ENCODE measurements around the gene GABRG3. TPM values are rescaled to one million over a fixed set of nuclear protein-coding genes. Genes with fewer than 3 reads are reported as not detected.

The GABRG3 gene
- total and polyA plus RNA-seq, 12 donors, result 0.08 to 1.1 (median 0.44) TPM; not detected in 5

DNA sequence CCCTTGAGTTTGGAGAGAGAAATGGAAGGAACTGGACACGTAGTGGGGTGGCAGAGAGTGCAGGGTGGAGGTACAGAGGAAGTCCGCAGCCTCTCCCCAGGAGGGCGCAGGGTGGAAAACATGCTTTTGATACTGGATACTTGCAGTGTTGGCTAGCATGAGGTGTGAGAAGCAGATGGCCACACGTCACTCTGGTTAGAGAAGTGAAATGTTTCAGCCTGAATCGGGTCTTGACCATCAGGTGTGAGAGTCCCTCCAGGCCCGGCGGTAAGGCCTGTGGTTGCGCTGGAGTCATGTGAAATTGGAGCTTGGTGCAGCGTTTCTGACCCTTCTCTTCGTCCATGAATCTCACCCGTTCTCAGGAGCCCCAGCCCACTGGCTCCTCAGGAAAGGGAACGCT is 93.1 kb downstream of the GABRG3 start:
- WGBS, 4 donors, result 83 to 90% (median 89%) methylated on average over 8 to 12 of the region's 12 CpGs
- Histone ChIP-seq H3K4me1 (replicated peaks in 1 of 2) (no peaks in the 10 kb centered on the region), H3K36me3 (replicated peaks in 1 of 2) (no peaks in the 10 kb centered on the region), H3K4me3 (no peak overlapping the region), H3K27ac (no peak overlapping the region), H3K27me3 (no peaks in the 10 kb centered on the region), H3K9me3 (replicated peaks in 1 of 3) (peaks cover 0 to 7% (median 0%) of the 10 kb centered on the region in 3 donors)
- intact Hi-C loops (cut with DNase I), result no loop called here
- no peak for DNase-seq
- no peak for TF ChIP-seq POLR2A (IDR thresholded peaks at IDR 0.05)

DNA sequence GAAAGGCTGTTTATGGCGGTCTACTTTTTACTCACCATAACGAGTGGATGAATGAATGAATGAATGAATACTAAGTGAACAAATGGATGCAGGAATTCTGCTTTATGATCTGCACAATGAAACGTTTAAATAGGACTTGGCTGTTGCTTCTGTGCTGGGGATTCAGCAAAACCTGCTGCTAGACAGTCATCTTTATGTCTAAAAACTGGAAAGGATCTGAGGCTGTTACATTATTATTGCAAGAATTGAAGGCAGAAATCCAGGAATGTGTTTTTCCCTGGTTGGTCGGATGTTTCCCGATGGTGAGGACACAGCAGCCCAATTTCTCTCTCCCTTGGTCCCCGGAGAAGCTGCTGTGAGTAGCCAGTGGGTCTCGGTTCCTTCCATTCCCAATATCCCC is 94.2 kb downstream of the GABRG3 start:
- peaks cover 0 to 7% (median 0%) of the 10 kb centered on the region in 3 donors for H3K9me3 ChIP-seq (replicated peaks in 1 of 3)
- H3K27me3 ChIP-seq, result no peaks in the 10 kb centered on the region
- intact Hi-C loops (cut with DNase I), result no loop called here
- WGBS, 4 donors, result 75 to 77% (median 76%) methylated on average over 7 of the region's 7 CpGs
- no peak for TF ChIP-seq POLR2A (IDR thresholded peaks at IDR 0.05)
- TF ChIP-seq, protein P1, sequence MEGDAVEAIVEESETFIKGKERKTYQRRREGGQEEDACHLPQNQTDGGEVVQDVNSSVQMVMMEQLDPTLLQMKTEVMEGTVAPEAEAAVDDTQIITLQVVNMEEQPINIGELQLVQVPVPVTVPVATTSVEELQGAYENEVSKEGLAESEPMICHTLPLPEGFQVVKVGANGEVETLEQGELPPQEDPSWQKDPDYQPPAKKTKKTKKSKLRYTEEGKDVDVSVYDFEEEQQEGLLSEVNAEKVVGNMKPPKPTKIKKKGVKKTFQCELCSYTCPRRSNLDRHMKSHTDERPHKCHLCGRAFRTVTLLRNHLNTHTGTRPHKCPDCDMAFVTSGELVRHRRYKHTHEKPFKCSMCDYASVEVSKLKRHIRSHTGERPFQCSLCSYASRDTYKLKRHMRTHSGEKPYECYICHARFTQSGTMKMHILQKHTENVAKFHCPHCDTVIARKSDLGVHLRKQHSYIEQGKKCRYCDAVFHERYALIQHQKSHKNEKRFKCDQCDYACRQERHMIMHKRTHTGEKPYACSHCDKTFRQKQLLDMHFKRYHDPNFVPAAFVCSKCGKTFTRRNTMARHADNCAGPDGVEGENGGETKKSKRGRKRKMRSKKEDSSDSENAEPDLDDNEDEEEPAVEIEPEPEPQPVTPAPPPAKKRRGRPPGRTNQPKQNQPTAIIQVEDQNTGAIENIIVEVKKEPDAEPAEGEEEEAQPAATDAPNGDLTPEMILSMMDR (IDR thresholded peaks at IDR 0.05), result no peak
- no peak overlapping the region for H3K27ac ChIP-seq
- no peak overlapping the region for H3K4me3 ChIP-seq
- DNase-seq, result no peak
- no peaks in the 10 kb centered on the region for H3K36me3 ChIP-seq (replicated peaks in 1 of 2)
- no peaks in the 10 kb centered on the region for H3K4me1 ChIP-seq (replicated peaks in 1 of 2)

DNA sequence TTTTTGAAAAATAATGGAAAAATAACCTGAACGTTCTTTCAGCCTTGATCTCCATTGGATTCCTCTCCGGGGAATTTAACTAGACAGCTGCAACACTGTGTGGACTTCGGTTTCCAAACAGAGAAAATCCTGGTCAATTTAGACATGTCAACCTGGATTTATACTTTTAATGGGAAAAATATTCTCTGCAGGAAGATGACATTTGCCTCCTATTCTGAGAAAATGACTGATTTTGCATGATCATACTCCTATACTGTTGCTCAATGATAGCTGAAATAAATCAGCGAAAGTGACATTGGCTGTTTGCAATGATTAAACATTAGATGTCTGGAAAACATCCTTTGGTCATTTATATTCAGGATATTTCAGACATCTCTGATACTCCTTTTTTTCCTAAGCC is 94.8 kb downstream of the GABRG3 start:
- H3K27me3 ChIP-seq, result no peaks in the 10 kb centered on the region
- H3K36me3 ChIP-seq (replicated peaks in 1 of 2), result no peaks in the 10 kb centered on the region
- no peaks in the 10 kb centered on the region for H3K4me1 ChIP-seq (replicated peaks in 1 of 2)
- 56 to 84% (median 77%) methylated on average over 4 of the region's 4 CpGs for WGBS, 4 donors
- no peak for DNase-seq
- peaks cover 0 to 7% (median 0%) of the 10 kb centered on the region in 3 donors for H3K9me3 ChIP-seq (replicated peaks in 1 of 3)
- no peak overlapping the region for H3K4me3 ChIP-seq
- H3K27ac ChIP-seq, result no peak overlapping the region
- TF ChIP-seq POLR2A (IDR thresholded peaks at IDR 0.05), result no peak
- TF ChIP-seq, protein P1 (IDR thresholded peaks at IDR 0.05), result no peak
- intact Hi-C loops (cut with DNase I), result no loop called here

DNA sequence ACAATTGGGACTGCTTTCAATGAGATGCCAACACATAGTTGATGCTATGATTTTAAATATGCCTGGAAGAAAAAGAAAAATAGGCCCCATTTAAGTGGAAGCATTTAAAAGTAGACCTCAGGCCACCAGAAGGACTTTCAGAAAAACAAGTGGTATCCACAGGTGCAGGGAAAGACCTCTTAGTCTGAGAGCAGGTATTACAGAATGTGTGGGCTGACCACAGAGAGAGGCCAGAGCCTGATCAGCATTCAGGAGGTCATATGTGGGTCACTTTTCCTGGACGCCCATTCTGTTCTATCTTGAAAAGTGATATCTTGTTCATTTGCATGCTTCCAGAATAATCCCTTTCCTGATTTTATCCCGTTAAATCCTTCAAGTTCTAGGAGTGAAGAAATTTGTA is 95.5 kb downstream of the GABRG3 start:
- no peak for DNase-seq
- H3K4me3 ChIP-seq, result no peak overlapping the region
- H3K9me3 ChIP-seq (replicated peaks in 1 of 3), result peaks cover 0 to 7% (median 0%) of the 10 kb centered on the region in 3 donors
- WGBS, 4 donors, result 63 to 75% (median 64%) methylated on average over 2 of the region's 2 CpGs
- H3K27me3 ChIP-seq, result no peaks in the 10 kb centered on the region
- no peaks in the 10 kb centered on the region for H3K4me1 ChIP-seq (replicated peaks in 1 of 2)
- intact Hi-C loops (cut with DNase I), result no loop called here
- no peak for TF ChIP-seq POLR2A (IDR thresholded peaks at IDR 0.05)
- TF ChIP-seq, protein P1 (IDR thresholded peaks at IDR 0.05), result no peak
- H3K36me3 ChIP-seq (replicated peaks in 1 of 2), result no peaks in the 10 kb centered on the region
- H3K27ac ChIP-seq, result no peak overlapping the region

DNA sequence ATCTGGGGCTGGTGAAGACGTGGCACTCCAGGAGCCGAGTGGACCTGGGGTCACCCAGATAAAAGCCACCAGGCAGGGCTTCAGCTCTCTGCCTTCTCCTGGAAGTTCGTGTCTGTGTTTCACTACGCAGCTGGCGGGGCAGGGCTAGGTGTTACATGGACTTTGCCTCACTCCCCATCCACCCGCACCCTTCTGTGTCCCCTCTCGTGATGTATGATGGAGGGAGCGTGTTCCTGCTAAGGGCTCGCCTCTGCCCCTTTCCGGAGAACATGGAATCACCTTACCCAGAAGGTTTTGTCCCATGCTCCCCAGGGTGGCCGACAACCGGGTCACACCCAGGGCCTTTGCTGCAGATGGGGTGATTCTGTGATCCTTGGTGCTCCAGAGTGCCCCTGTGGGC is 96.2 kb downstream of the GABRG3 start:
- intact Hi-C loops (cut with DNase I), result no loop called here
- Histone ChIP-seq H3K4me3 (no peak overlapping the region), H3K9me3 (replicated peaks in 1 of 3) (peaks cover 0 to 7% (median 0%) of the 10 kb centered on the region in 3 donors), H3K27ac (no peak overlapping the region), H3K4me1 (replicated peaks in 1 of 2) (no peaks in the 10 kb centered on the region), H3K36me3 (replicated peaks in 1 of 2) (no peaks in the 10 kb centered on the region), H3K27me3 (no peaks in the 10 kb centered on the region)
- DNase-seq, result no peak
- no peak for TF ChIP-seq POLR2A (IDR thresholded peaks at IDR 0.05)
- TF ChIP-seq, protein P1 (IDR thresholded peaks at IDR 0.05), result no peak
- 75 to 90% (median 80%) methylated on average over 4 to 12 of the region's 12 CpGs for WGBS, 4 donors

Data from adrenal gland (tissue), 12 donors.